ENCODE data around the gene MYO1G. TPM values are rescaled to one million over a fixed set of nuclear protein-coding genes. Genes with fewer than 3 reads are reported as not detected.

The MYO1G gene
- total and polyA plus RNA-seq, 10 of the 15 experiments (the other 5 are each of a cell fraction or from before 2014, with no cell fraction given) = 1.8 to 232 (median 134) TPM

DNA sequence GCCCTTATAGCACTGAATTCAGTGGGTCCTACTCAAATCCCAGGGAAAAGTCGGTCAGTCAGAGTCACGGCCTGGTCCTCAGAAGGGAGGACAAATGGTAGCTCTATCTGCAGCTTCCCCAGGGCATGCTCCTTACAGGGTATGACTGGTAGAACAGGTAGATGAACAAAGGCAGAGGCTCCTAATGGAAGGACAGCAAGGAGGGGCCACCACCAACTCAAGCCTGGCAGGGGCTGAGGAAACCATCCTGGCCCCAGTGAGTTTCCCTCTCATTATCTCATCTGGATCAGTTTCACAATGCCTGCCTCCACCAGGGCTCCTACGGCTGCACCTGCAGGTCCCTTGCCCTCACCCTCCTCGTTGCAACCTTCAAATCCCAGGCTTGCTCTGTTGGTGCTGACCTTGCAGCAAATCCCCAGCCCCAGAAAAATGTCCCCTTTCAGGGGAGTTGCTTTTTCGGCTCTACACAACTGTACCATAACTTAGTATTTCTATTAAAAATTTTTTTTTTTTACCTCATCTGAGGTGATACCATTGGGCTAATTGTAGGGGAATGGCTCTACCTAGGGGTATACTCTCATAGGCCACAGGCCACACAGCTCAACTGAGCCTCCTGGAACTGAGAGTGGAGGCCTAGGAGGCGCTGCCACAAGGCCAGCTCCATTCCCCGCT is 2.4 kb upstream of the MYO1G start:
- peak overlapping the region; percentile 96 for H3K27ac ChIP-seq (ENCODE audit: control insufficient read depth, insufficient read depth)
- peaks cover 77% of the 10 kb centered on the region for H3K79me2 ChIP-seq (ENCODE audit: control insufficient read depth, insufficient read depth, low read length)
- H3K36me3 ChIP-seq (ENCODE audit: control insufficient read depth in 2 of 2, insufficient read depth in 2 of 2, low read length in 1 of 2) = peaks cover 25 to 27% of the 10 kb centered on the region in 2 experiments
- H3K9me3 ChIP-seq (replicated peaks; ENCODE audit: control insufficient read depth, insufficient read depth, low read length) = no peaks in the 10 kb centered on the region
- FAIRE-seq (no peak), DNase-seq (ENCODE audit: low read depth, low spot score) (no peak), ATAC-seq (peak; percentile 0)
- BruUV-seq (replicated peaks) = TSS peak; percentile 84
- RAD21 ChIA-PET (ENCODE audit: unreplicated experiment) = interaction anchor here (0.7 to 14.6 kb wide), 14 partner anchors 11 to 157 kb away, joined by 3 to 303 read pairs (median 4); partner anchors contain the start of gene CCM2
- TF ChIP-seq POLR2A (IDR thresholded peaks at IDR 0.05; ENCODE audit: low read depth, low read length) (0 out of 2 replicates have a peak, but pooled peaks have one; percentile 9), SMARCA5 (IDR thresholded peaks at IDR 0.05) (peak; percentile 52; the same call in 1 of the 2 replicates), MEF2B (IDR thresholded peaks at IDR 0.05; ENCODE audit: partially characterized antibody, poor library complexity, severe bottlenecking) (no peak), POLR2AphosphoS2 (IDR thresholded peaks at IDR 0.05; ENCODE audit: low read depth, low read length) (peak; percentile 51; the same call in 1 of the 2 replicates), MEF2A (IDR thresholded peaks at IDR 0.05; ENCODE audit: insufficient read depth, low read depth, low read length) (0 out of 2 replicates have a peak, but pooled peaks have one; percentile 10), MYB (IDR thresholded peaks at IDR 0.05; ENCODE audit: borderline replicate concordance, low read depth, low read length) (0 out of 2 replicates have a peak, but pooled peaks have one; percentile 1), EED (IDR thresholded peaks at IDR 0.05; ENCODE audit: low read depth) (no peak; the same call in 1 of the 2 replicates)
- POLR2A ChIA-PET = interaction anchor here (1.0 to 16.1 kb wide), 9 partner anchors 8 to 374 kb away, joined by 3 to 280 read pairs (median 8); partner anchors contain the start of genes CCM2 and OGDH
- H3K4me2 ChIP-seq (ENCODE audit: control insufficient read depth, insufficient read depth) = peak overlapping the region; percentile 71
- 24% methylated on average over 7 of the region's 7 CpGs for WGBS (ENCODE audit: insufficient coverage, insufficient replicate concordance, low lambda C conversion rate, missing lambda C conversion rate)
- no peaks in the 10 kb centered on the region for H3K27me3 ChIP-seq (replicated peaks in 1 of 2; ENCODE audit: control insufficient read depth in 2 of 2, insufficient read depth in 2 of 2, low read length in 1 of 2)
- intact Hi-C loops (cut with micrococcal nuclease; ENCODE audit: unreplicated experiment) = no loop called here
- in situ Hi-C loops (cut with MboI) = no loop called here
- peaks cover 50% of the 10 kb centered on the region for H3K4me1 ChIP-seq (ENCODE audit: control insufficient read depth, insufficient read depth, low read length)
- H2AFZ ChIP-seq (ENCODE audit: control insufficient read depth, low read depth, low read length) = no peak overlapping the region; the same call in 1 of the 2 replicates
- peak overlapping the region; percentile 100 for H3K4me3 ChIP-seq
- CTCF ChIA-PET = interaction anchor here (0.9 to 5.9 kb wide), 11 partner anchors 8 to 155 kb away, joined by 3 to 48 read pairs (median 7); partner anchors contain the start of gene TBRG4
- H4K20me1 ChIP-seq (ENCODE audit: control insufficient read depth, insufficient read depth) = peaks cover 9% of the 10 kb centered on the region
- H3K9ac ChIP-seq (ENCODE audit: control insufficient read depth, insufficient read depth, low read length) = peak overlapping the region; percentile 55
- SMC1A ChIA-PET (ENCODE audit: uncharacterized antibody, unreplicated experiment) = interaction anchor here (1.0 to 16.7 kb wide), 9 partner anchors 13 to 155 kb away, joined by 3 to 303 read pairs (median 7); partner anchors contain the start of genes CCM2 and TBRG4

Measured in GM12878 (cell line).